ENCODE results near the gene FITM1. TPM values are rescaled to one million over a fixed set of nuclear protein-coding genes. Genes with fewer than 3 reads are reported as not detected.

The FITM1 gene
- polyA plus RNA-seq, 1 donor from 2014 or later: 0.88 TPM

DNA sequence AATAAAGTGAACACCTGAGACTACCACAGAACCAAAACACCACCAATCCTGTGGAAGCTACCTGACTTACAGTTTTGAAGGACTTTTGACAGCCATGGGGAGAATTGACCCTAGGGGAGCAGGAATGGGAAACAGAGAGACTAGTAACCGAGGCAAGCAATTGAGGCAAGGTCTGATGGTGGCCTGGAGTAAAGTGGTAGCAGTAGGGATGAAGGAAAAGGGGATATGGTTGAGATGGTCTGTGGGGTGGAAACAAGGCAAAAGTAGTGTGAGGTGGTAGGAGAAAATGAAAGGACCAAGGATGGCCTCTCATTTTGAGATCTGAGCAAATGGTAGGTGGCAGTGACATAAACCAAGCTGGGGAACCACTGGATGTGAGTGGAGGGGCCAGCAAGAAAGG, 26.4 kb downstream of the FITM1 start:
- Histone ChIP-seq H3K27me3 (ENCODE audit: insufficient read depth, low read depth, low read length) (no peaks in the 10 kb centered on the region), H3K9me3 (ENCODE audit: low read length) (no peaks in the 10 kb centered on the region), H4K20me1 (ENCODE audit: insufficient read depth) (no peaks in the 10 kb centered on the region), H3K27ac (ENCODE audit: low read length) (no peak overlapping the region), H3K36me3 (ENCODE audit: insufficient read depth, low read length) (no peaks in the 10 kb centered on the region), H3K9ac (ENCODE audit: low read length) (no peak overlapping the region), H2AFZ (ENCODE audit: low read depth, low read length) (no peak overlapping the region), H3K4me2 (ENCODE audit: low read length) (no peak overlapping the region), H3K9me2 (ENCODE audit: insufficient read depth, low read length) (no peaks in the 10 kb centered on the region), H3K79me2 (replicated peaks; ENCODE audit: insufficient read depth, low read length) (no peaks in the 10 kb centered on the region), H3K4me3 (ENCODE audit: low read length) (no peak overlapping the region), H3F3A (ENCODE audit: insufficient read depth, low read length, poor library complexity, severe bottlenecking) (no peaks in the 10 kb centered on the region)
- TF ChIP-seq, protein P1, sequence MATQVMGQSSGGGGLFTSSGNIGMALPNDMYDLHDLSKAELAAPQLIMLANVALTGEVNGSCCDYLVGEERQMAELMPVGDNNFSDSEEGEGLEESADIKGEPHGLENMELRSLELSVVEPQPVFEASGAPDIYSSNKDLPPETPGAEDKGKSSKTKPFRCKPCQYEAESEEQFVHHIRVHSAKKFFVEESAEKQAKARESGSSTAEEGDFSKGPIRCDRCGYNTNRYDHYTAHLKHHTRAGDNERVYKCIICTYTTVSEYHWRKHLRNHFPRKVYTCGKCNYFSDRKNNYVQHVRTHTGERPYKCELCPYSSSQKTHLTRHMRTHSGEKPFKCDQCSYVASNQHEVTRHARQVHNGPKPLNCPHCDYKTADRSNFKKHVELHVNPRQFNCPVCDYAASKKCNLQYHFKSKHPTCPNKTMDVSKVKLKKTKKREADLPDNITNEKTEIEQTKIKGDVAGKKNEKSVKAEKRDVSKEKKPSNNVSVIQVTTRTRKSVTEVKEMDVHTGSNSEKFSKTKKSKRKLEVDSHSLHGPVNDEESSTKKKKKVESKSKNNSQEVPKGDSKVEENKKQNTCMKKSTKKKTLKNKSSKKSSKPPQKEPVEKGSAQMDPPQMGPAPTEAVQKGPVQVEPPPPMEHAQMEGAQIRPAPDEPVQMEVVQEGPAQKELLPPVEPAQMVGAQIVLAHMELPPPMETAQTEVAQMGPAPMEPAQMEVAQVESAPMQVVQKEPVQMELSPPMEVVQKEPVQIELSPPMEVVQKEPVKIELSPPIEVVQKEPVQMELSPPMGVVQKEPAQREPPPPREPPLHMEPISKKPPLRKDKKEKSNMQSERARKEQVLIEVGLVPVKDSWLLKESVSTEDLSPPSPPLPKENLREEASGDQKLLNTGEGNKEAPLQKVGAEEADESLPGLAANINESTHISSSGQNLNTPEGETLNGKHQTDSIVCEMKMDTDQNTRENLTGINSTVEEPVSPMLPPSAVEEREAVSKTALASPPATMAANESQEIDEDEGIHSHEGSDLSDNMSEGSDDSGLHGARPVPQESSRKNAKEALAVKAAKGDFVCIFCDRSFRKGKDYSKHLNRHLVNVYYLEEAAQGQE (IDR thresholded peaks at IDR 0.05; ENCODE audit: borderline replicate concordance): no peak
- no peak for TF ChIP-seq POLR2AphosphoS5 (IDR thresholded peaks at IDR 0.05)
- TF ChIP-seq SMC3 (conservative IDR thresholded peaks at IDR 0.05; ENCODE audit: poor library complexity): no peak
- TF ChIP-seq MXI1 (conservative IDR thresholded peaks at IDR 0.05; ENCODE audit: poor library complexity, severe bottlenecking): no peak
- no peak for TF ChIP-seq TAF1 (IDR thresholded peaks at IDR 0.05; ENCODE audit: low read depth)
- TF ChIP-seq RAD21 (conservative IDR thresholded peaks at IDR 0.05): no peak
- no peak for TF ChIP-seq EZH2 (IDR thresholded peaks at IDR 0.05; ENCODE audit: borderline replicate concordance, insufficient read depth, low read length, poor library complexity, severe bottlenecking)
- TF ChIP-seq, protein P2, sequence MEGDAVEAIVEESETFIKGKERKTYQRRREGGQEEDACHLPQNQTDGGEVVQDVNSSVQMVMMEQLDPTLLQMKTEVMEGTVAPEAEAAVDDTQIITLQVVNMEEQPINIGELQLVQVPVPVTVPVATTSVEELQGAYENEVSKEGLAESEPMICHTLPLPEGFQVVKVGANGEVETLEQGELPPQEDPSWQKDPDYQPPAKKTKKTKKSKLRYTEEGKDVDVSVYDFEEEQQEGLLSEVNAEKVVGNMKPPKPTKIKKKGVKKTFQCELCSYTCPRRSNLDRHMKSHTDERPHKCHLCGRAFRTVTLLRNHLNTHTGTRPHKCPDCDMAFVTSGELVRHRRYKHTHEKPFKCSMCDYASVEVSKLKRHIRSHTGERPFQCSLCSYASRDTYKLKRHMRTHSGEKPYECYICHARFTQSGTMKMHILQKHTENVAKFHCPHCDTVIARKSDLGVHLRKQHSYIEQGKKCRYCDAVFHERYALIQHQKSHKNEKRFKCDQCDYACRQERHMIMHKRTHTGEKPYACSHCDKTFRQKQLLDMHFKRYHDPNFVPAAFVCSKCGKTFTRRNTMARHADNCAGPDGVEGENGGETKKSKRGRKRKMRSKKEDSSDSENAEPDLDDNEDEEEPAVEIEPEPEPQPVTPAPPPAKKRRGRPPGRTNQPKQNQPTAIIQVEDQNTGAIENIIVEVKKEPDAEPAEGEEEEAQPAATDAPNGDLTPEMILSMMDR (IDR thresholded peaks at IDR 0.05; ENCODE audit: poor library complexity, severe bottlenecking): no peak
- TF ChIP-seq EP300 (conservative IDR thresholded peaks at IDR 0.05; ENCODE audit: poor library complexity, severe bottlenecking): no peak

DNA sequence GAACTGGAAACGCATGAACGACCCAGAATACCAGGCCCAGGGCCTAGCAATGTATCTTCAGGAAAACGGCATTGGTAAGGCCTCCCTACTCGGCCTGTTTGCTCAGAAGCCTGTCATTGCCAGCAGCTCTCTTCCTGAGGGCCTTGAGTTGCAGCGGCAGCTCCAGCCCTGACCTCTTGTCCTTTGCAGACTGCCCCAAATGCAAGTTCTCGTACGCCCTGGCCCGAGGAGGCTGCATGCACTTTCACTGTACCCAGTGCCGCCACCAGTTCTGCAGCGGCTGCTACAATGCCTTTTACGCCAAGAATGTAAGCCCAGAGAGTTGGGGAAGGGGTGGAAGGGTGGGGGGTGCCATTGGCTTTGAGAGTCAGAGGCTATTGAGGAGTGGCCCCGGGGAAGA, 26.9 kb downstream of the FITM1 start:
- no peaks in the 10 kb centered on the region for H3F3A ChIP-seq (ENCODE audit: insufficient read depth, low read length, poor library complexity, severe bottlenecking)
- no peaks in the 10 kb centered on the region for H4K20me1 ChIP-seq (ENCODE audit: insufficient read depth)
- no peaks in the 10 kb centered on the region for H3K9me2 ChIP-seq (ENCODE audit: insufficient read depth, low read length)
- H3K9ac ChIP-seq (ENCODE audit: low read length): no peak overlapping the region
- no peak overlapping the region for H2AFZ ChIP-seq (ENCODE audit: low read depth, low read length)
- H3K27ac ChIP-seq (ENCODE audit: low read length): no peak overlapping the region
- H3K4me3 ChIP-seq (ENCODE audit: low read length): no peak overlapping the region
- H3K79me2 ChIP-seq (replicated peaks; ENCODE audit: insufficient read depth, low read length): no peaks in the 10 kb centered on the region
- TF ChIP-seq EZH2 (IDR thresholded peaks at IDR 0.05; ENCODE audit: borderline replicate concordance, insufficient read depth, low read length, poor library complexity, severe bottlenecking): no peak
- no peaks in the 10 kb centered on the region for H3K9me3 ChIP-seq (ENCODE audit: low read length)
- H3K4me2 ChIP-seq (ENCODE audit: low read length): no peak overlapping the region
- H3K36me3 ChIP-seq (ENCODE audit: insufficient read depth, low read length): no peaks in the 10 kb centered on the region
- no peaks in the 10 kb centered on the region for H3K27me3 ChIP-seq (ENCODE audit: insufficient read depth, low read depth, low read length)

All from neural cell (in vitro differentiated cells).